Right lobe of liver (tissue), 4 donors: ENCODE data around the gene BACH1.

ENCODE experiments used
- POLR2A ChIP-seq: fragments of 450-650 bp; IDR thresholded peaks from one replicate; pipeline ENCODE4 v1.6.1; 2017; ENCODE audit warnings: antibody characterized with exemption, mild to moderate bottlenecking
- TF ChIP-seq, protein P1 (sequence below), 4 donors: fragments of 200-600 bp in 3 of 4; fragments of 450-650 bp in 1 of 4; IDR thresholded peaks; one replicate each; pipeline versions ENCODE4 v1.5.1 to v1.8.0; 2016 to 2022; ENCODE audit warnings: antibody characterized with exemption in 4 of 4, mild to moderate bottlenecking in 2 of 4
- donor health status: DM: no; HTN: no; CAD: no.
- donor health status: DM: no; HTN: no; CAD: no.
- donor health status: DM: no; HTN: yes; CAD: no.

DNA sequence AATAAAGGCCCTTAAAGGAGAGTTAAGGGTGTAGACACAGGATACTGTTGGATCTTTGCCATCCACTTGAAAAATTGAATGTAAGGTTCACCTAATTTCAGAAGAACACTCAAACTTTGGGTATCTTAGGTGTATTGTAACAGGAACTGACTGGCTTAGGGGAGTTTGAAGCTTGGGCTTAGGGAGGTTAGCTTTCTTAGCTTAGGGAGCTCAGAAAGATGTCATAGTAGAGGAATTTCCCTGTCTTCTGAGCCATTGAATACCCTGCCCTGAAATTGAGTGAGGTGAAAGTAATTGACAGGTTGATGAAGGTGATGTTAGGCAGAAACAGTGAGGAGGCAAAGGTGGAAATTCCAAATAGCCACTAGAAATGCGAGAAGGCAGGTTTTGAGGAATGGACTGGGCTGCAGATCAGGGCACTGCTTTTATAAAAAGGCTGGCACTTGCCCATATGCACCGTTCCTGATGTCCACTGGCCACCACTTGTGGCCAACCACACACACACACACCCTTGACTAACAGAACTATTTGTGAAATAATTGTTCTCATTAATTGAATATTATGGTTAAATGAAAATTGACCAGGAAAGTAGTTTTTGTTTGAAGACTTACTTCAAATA is 16.5 kb downstream of the BACH1 start:
- TF ChIP-seq, protein P1, sequence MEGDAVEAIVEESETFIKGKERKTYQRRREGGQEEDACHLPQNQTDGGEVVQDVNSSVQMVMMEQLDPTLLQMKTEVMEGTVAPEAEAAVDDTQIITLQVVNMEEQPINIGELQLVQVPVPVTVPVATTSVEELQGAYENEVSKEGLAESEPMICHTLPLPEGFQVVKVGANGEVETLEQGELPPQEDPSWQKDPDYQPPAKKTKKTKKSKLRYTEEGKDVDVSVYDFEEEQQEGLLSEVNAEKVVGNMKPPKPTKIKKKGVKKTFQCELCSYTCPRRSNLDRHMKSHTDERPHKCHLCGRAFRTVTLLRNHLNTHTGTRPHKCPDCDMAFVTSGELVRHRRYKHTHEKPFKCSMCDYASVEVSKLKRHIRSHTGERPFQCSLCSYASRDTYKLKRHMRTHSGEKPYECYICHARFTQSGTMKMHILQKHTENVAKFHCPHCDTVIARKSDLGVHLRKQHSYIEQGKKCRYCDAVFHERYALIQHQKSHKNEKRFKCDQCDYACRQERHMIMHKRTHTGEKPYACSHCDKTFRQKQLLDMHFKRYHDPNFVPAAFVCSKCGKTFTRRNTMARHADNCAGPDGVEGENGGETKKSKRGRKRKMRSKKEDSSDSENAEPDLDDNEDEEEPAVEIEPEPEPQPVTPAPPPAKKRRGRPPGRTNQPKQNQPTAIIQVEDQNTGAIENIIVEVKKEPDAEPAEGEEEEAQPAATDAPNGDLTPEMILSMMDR (IDR thresholded peaks at IDR 0.05), result no peak
- TF ChIP-seq POLR2A, result no peak
